Measurements from ENCODE around the gene BICDL2.
"Not testable (repeated sequence)": the region's sequence is repeated elsewhere in the genome, so short reads cannot be mapped to it uniquely, and the experiment has no call there.

Gene BICDL2, protein sequence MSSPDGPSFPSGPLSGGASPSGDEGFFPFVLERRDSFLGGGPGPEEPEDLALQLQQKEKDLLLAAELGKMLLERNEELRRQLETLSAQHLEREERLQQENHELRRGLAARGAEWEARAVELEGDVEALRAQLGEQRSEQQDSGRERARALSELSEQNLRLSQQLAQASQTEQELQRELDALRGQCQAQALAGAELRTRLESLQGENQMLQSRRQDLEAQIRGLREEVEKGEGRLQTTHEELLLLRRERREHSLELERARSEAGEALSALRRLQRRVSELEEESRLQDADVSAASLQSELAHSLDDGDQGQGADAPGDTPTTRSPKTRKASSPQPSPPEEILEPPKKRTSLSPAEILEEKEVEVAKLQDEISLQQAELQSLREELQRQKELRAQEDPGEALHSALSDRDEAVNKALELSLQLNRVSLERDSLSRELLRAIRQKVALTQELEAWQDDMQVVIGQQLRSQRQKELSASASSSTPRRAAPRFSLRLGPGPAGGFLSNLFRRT

GRCh38 chr16:3036726-3037315 is at the start of gene BICDL2:
Gene BICDL2, minus strand, starts transcription at chr16:3036944. Its CDS starts 1,448 bp downstream, at chr16:3035496.
- no peak for DNase-seq

DNA sequence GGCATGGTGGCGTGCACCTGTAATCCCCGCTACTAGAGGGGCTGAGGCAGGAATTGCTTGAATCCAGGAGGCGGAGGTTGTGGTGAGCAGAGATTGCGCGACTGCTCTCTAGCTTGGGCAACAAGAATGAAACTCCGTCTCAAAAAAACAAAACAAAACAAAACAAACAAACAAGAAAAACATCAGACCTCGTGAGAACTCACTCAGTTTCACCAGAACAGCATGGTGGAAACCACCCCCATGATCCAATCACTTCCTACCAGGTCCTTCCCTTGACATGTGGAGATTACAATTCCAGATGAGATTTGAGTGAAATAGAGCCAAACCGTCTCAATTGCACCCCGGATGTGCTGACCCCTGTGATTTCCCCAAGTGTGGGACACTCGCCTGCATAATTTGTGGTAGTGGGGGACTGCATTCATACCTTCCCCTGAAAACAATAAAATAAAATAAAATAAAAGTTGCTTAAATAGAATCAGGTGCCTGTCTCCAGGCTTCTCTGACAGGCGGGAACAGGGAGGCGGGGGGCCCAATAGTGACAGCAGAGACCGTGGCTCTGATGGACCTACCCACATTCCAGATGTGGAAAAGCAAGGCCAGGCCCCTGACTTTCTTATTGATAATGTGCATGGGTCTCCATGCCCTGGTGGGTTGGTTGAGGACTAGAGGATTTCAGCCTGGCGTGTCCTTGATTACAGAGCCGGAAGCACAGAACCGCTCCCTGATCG is 49.3 kb upstream of the BICDL2 start:
- DNase-seq = no peak

DNA sequence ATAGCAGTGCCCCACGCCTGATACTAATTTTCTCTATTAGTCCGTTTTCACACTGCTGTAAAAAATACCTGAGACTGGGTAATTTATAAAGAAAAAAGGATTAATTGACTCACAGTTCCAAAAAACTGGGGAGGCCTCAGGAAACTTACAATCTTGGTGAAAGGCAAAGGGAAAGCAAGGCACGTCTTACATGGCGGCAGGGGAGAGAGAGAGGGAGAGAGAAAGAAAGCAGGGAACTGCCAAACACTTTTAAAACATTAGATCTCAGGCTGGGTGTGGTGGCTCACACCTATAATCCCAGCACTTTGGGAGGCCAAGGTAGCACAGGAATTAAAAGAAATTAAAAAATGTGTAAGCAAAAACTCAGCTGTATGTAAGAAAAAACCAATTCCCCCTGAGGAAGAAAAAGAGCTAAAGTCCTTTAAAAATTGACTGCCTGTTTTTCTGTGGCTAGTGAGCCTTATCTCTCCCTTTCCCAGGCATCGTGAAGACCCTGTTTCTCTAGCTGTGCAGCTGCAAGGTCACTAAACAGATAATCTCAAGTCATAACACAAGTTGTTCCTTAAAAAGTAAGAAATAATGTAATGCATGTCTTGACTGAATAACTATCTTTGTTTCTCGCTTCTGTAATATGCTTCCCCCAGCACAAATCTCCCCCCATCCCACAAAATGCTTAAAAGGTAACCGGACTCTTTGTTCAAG is 48.4 kb upstream of the BICDL2 start:
- DNase-seq = no peak

GRCh38 chr16:3084491-3084890 is 47.7 kb upstream of the BICDL2 start:
- no peak for DNase-seq

GRCh38 chr16:3083408-3083807 is 46.7 kb upstream of the BICDL2 start:
- DNase-seq = not testable (repeated sequence)

DNA sequence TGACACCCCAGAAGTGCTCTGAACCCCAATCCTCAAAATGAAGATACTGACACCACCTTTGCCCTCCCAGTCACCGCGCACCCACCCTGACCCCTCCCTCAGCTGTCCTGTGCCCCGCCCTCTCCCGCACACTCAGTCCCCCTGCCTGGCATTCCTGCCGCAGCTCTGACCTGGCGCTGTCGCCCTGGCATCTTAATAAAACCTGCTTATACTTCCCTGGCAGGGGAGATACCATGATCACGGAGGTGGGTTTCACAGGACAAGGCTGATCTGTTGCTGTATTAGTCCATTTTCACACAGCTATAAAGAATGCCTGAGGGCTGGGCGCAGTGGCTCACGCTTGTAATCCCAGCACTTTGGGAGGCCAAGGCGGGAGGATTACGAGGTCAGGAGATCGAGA is 45.2 kb upstream of the BICDL2 start:
- DNase-seq = not testable (repeated sequence)

DNA sequence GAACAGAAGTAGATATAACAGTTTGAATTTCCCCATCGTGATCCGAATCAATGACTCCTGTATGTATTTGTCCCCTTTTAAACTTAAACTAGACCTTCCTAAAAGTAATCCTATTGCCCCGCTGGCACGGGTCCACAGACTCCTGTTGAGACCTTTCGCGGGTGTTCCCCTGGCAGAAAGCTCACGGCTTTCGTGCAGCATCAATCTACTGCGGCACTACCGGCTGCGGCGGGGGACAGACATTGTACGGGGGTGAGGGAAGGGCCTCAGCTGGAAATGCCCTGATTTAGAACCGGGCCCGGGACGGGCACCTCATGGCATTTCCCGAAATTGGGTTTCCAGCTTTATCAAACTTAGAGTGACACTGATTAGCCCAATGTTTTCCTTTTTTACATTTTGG is 43.3 kb upstream of the BICDL2 start:
- no peak for DNase-seq

DNA sequence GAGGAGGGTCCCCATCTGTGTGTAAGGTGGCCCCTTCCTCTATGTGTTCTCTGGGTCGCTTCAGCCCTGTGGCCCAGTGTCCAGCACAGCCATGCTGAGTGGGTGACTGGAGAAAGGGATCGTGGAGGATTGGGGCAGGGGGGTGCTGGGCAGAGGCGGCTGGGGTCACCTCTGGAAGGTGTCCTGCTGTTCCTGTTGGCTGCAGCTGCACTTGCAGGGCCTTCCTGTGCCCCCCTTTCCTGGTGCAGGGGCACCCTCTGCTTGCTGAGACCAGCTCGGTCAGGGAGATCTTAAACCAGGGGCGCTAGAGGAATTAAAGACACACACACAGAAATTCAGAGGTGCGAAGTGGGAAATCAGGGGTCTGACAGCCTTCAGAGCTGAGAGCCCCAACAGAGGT is 39.8 kb upstream of the BICDL2 start:
- DNase-seq = no peak

- DNase-seq = not testable (repeated sequence)
Observed at GRCh38 chr16:3075946-3076345, 39.2 kb upstream of the BICDL2 start.

- DNase-seq = no peak
Observed at GRCh38 chr16:3075523-3075915, 38.8 kb upstream of the BICDL2 start.

DNA sequence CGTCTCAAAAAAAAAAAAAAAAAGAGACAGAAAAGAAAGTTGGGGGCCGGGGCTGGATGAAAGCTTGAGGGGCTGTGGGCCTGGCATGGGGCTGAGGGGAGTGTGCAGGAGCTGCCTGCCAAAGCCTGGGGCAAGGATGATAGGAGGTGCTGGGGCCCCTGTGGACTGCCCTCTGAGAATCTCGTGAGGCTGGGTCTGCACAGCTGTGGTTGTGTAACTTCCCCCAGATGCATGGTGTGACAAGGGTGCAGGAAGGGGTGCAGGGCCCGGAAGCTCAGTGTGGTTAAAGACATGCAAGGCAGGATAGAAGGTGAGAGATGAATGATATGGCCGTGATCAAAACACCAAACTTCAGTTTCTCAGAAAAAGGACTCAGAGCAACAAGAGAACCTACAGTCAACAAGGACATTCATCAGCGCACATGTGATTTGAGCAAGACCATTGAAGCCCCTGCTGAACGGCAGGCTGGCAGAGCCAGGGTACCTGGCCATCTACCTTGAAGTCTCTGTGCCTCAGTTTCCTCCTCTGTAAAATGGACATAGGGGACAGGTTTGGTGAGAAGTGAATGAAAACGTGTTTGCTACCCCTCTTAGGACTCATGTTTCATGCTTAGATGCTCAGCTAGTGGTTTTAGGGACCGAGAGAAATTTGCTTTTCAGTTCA is 38.2 kb upstream of the BICDL2 start:
- no peak for DNase-seq

GRCh38 chr16:3073448-3073847 is 36.7 kb upstream of the BICDL2 start:
- no peak for DNase-seq

DNA sequence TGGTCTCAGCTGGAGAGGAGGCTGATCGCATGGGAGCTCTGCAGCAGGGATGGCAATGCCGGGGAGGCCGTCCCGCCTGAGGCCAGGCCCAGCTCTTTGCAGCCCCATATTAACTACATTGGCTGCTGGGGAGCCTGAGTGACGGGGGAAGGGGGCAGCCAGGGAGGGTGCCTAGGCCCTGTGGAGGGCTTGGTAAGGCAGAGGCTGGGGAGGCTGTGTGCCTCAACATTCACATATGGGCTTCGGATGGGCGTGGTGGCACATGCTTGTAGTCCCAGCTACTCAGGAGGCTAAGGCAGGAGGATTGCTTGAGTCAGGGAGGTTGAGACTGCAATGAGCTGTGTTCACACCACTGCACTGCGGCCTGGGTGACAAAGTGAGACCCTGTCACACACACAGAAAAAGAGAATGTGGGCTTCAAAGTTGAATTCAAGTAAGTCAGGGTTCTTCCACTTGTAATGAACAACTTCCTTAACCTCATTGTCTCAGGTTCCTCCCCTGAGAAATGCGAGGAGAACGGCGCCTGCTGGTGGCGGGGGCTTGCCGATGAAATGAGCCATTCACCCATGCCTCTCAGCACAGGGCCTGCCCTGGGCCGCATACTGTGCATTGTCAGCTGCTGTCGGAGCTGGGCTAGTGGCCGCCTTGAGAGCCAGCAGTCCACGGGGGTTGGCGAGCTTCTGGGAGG is 36.0 kb upstream of the BICDL2 start:
- DNase-seq = not testable (repeated sequence)

- DNase-seq = not testable (repeated sequence)
Observed at GRCh38 chr16:3072148-3072547, 35.4 kb upstream of the BICDL2 start.

- no peak for DNase-seq
Observed at GRCh38 chr16:3071655-3072054, 34.9 kb upstream of the BICDL2 start.

GRCh38 chr16:3070608-3071111 is 33.9 kb upstream of the BICDL2 start:
- DNase-seq = no peak

GRCh38 chr16:3069146-3069545 is 32.4 kb upstream of the BICDL2 start:
- DNase-seq = not testable (repeated sequence)

DNA sequence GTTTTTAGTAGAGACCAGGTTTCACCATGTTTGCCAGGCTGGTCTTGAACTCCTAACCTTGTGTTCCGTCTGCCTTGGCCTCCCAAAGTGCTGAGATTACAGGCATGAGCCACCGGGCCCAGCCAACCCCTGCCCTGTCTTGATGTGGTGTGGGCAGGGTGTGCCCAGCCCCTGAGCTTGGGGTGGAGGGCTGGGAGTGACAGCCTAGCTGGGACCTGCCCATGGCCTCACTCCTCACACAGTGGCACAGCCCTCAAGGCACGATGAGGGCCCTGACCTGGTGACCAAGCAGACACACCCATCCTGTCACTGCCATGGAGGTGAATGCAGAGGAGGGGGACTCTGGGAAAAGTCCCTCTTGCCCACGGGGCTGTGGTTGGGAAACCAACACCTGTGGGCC is 31.7 kb upstream of the BICDL2 start:
- DNase-seq = no peak

GRCh38 chr16:3066440-3066748 is 29.6 kb upstream of the BICDL2 start:
- no peak for DNase-seq

DNA sequence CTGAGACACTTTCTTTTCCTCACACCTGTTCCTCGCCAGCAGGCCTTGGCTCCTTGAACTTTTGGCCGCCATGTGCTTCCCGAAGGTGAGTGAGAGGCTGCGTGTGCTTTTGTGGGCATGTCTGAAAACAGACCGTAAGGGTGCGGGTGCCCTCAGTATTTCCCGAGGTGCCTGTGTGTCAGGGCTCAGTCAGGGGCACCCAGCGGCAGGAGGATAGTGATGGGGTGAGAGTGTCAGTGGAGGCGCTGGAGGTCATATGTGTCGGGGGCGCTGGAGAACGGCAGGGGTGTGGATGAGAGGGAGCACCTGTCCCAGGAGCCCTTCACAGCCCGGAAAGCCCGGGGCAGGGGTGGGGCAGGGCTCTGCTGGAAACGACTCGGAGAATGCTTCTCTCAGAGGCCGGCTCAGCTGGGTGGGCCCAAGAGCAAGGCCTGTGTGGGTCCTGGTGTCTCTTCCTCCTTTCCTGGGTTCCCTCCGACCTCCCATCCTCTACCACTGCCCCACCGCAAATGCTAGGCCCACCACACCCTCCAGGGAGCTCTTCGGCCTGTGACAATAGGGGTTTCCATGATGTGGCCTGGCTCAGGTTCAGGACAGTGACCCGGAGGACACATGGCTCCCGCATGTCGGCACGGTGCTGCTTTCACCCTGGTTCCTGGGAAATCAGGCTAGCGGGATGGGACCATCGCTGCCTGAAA is 29.1 kb upstream of the BICDL2 start:
- DNase-seq = no peak

GRCh38 chr16:3065069-3065741 is 28.5 kb upstream of the BICDL2 start, which contains the start of gene IL32:
Gene IL32, plus strand, starts transcription at chr16:3065640. Its CDS starts 172 bp downstream, at chr16:3065812.
- no peak for DNase-seq
